VCaP (cell line): ENCODE data around the gene RASA3.
"Not testable (repeated sequence)": the region's sequence is repeated elsewhere in the genome, so short reads cannot be mapped to it uniquely, and the experiment has no call there.

ENCODE experiments used
- H3K27ac ChIP-seq: fragments of 450-650 bp; 2 replicates; pipeline ENCODE4 v1.5.1; 2017
- TF ChIP-seq, protein P1 (sequence below): fragments of 450-650 bp; conservative IDR thresholded peaks from 2 replicates; pipeline ENCODE4 v1.5.1; 2017; ENCODE audit warnings: mild to moderate bottlenecking, moderate library complexity

Gene RASA3

DNA sequence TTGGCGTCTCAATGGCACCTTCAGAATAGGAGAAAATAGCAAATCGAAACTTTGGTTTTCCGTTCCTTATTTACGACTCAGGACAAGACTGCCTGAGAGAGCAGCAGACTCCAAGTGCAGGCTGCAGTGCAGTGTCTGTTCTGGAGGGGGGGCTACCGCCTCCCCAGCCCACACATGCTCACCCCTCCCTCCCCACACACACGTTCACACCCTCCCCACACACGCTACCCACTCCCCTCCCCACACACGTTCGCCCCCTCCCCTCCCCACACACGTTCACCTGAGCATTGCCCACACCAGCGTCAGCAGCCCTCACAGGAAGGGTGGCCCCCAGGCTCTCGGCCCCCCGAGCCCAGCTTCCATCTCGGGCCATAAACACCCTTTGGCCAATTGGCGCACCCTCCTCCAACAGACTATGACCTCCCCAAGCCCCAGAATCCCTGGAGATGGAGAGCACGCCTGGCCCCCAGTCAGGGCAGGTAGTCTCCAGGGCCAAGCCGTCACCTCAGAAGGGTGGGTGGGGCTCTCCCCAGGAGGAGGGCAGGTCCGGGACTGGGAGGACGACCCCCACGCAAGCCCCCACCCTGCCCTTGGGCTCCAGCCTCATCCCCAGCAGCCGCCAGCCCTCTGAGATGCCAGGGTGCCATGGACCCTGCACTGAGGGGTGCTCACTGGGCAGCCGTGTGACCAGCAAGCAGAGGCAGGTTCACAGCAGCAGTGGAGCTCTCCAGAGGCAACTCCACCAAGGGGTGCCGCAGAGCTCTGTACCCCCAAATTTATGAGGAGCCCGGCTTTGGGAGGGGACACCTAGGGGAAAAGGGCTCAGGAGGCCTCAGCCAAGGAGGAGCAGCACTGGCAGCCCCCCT, 27.5 kb downstream of the RASA3 start:
- no peak overlapping the region for H3K27ac ChIP-seq
- TF ChIP-seq, protein P1, sequence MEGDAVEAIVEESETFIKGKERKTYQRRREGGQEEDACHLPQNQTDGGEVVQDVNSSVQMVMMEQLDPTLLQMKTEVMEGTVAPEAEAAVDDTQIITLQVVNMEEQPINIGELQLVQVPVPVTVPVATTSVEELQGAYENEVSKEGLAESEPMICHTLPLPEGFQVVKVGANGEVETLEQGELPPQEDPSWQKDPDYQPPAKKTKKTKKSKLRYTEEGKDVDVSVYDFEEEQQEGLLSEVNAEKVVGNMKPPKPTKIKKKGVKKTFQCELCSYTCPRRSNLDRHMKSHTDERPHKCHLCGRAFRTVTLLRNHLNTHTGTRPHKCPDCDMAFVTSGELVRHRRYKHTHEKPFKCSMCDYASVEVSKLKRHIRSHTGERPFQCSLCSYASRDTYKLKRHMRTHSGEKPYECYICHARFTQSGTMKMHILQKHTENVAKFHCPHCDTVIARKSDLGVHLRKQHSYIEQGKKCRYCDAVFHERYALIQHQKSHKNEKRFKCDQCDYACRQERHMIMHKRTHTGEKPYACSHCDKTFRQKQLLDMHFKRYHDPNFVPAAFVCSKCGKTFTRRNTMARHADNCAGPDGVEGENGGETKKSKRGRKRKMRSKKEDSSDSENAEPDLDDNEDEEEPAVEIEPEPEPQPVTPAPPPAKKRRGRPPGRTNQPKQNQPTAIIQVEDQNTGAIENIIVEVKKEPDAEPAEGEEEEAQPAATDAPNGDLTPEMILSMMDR = no peak

DNA sequence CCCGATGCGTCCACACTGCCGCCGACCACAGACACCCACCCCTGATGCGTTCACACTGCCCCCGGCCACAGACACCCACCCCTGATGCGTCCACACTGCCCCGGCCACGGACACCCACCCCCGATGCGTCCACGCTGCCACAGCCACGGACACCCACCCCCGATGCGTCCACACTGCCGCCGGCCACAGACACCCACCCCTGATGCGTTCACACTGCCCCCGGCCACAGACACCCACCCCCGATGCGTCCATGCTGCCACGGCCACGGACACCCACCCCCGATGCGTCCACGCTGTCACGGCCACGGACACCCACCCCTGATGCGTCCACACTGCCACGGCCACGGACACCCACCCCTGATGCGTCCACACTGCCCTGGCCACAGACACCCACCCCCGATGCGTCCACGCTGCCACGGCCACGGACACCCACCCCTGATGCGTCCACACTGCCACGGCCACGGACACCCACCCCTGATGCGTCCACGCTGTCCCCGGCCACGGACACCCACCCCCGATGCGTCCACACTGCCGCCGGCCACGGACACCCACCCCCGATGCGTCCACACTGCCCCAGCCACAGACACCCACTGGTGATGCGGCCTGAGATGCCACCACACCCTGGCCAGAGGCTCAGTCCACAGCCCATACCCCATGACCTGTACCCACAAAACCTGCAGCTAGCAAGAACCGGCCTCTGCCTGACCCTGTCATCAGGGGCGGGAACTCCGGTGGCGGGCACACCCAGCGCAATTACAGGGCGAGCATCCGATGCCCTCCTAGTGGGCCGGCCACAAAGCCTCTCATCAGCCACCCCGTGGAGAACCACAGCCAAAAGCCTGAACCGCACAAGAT, 28.4 kb downstream of the RASA3 start:
- no peak overlapping the region for H3K27ac ChIP-seq
- TF ChIP-seq, protein P1 = no peak

DNA sequence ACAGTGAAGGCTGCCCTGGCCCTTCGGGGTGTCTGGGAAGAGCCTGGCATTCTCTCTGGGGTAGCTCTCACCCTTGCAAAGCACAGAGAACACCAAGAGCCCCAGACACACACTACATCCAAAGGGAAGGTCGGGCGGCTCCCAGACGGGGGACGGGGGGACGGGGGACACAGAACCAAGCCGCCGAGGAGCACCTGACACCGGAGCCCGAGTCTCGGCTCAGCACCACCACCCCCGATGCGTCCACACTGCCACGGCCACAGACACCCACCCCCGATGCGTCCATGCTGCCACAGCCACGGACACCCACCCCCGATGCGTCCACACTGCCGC, 29.2 kb downstream of the RASA3 start:
- not testable (repeated sequence) for H3K27ac ChIP-seq

DNA sequence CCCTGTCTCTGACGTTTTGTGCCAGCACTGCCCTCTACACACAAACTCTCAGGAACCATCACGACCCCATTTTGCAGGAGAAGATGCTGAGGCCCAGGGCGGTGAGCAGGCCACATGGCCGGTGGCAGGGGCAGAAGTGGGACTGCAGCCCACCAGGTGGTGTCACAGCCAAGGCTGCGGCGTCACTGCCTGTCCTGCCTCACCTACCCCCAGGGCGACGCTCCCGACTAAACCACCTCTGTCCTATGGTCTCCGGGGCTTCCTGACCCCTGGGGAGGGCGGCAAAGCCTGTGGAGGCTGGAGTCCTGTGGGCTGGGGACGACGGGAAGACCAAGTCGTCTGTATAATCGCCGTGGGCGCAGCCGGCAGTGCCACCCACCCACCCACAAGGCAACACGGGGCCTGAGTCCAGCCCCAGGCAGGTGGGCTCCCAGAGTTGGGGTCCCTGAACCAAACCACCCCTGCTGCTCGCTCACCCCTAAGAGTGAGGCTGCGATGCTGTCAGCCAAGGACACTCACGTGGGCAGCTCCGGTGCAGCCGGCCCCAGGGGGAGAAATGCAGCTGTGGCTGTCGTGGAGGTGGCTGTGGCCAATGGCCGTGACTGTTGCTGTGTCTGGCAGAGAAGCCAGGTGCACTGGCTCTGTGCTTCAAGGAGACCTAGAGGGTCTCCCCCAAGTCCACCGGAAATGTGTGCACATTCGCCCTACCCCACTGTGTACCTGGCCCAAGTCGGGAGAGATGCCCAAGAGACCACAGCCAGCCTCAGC, 29.7 kb downstream of the RASA3 start:
- no peak overlapping the region for H3K27ac ChIP-seq
- TF ChIP-seq, protein P1 = no peak

DNA sequence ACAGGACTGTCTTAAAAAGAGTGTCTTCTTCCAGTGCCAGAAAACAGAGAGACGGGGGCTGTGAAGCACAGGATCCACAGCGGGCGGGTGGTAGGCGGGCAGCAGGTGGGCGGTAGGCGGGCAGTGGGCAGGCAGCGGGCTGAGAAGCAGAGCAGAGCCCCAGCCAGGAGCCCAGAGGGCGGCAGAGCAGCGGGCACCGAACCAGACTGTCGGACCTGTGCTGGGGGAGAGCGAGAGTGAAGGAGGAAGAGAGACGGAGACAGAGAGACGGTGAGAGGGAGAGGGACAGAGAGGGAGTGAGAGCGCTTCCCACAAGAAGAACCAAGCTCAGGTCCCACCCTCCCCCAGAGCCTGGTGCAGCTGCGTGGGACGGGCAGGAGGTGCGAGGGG, 30.3 kb downstream of the RASA3 start:
- TF ChIP-seq, protein P1 = no peak
- no peak overlapping the region for H3K27ac ChIP-seq

DNA sequence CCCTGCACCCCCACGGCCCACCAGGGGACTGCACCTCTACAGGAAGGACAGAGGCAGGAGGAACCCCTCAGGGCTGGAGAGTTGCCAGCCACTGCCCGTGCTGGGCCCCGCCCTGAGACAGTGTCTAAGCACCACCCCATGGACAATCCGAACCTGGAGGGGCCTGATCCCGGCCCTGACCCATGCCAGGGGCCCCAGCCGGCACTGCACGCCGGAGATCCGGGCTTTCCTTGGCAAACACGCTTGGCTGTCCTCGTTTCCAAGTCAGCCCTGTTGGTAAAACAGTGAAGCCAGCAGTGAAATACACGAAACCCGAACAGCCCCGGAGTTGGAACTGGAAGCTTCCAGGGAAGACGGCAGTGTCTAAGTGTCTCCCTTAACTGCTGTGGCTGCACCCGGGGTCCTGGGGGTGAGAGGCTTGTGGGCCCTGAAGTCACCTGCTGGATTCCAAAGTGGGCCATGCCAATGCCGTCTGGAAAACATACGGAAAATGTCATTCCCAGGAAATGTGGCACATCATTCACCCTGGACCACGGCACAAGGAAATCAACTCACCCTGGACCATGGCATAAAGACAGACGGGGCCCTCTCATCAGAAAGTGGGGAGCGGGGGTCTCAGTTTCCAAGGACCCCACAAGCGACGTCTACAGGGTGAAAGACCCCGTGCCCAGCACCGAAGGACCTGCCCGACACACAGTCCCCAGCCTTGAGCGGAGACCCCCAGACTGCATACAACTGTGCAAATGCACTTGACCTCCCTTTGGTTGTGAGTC, 30.9 kb downstream of the RASA3 start:
- TF ChIP-seq, protein P1 = no peak
- H3K27ac ChIP-seq = no peak overlapping the region
